Esophagus squamous epithelium (tissue), 4 donors: ENCODE results near the gene ASS1.

Experiments
- POLR2A ChIP-seq, 4 donors: fragments of 450-650 bp; IDR thresholded peaks; one replicate each; pipeline ENCODE4 v1.6.1; 2017; ENCODE audit warnings: antibody characterized with exemption in 4 of 4, mild to moderate bottlenecking in 4 of 4, moderate library complexity in 3 of 4
- TF ChIP-seq, protein P1 (sequence below), 6 experiments: fragments of 450-650 bp in 4 of 6; fragments of 200-600 bp in 2 of 6; sonication (generic) in 2 of 6; IDR thresholded peaks; one replicate each; pipeline ENCODE4 v1.5.1; 2016 to 2019; ENCODE audit warnings: antibody characterized with exemption in 6 of 6, mild to moderate bottlenecking in 4 of 6, moderate library complexity in 4 of 6

DNA sequence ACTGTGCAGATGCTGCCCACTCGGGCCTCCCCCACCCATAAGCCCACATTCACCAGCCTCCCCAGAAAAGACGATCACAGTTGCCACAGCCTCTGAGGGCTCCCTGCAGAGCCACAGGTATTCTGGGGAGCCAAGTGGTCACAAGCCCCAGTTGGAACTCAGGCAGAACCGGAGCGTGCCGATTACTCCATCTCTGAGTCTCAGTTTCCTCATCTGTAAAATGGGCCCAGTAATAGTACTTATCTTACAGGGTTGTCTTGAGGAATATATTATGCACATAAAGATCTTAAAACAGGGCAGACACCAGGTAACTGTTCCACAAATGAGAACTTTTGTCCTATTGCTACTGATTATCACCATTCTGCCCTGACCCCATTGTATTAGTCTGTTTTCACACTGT lies 77.0 kb downstream of the ASS1 start:
- TF ChIP-seq, protein P1, sequence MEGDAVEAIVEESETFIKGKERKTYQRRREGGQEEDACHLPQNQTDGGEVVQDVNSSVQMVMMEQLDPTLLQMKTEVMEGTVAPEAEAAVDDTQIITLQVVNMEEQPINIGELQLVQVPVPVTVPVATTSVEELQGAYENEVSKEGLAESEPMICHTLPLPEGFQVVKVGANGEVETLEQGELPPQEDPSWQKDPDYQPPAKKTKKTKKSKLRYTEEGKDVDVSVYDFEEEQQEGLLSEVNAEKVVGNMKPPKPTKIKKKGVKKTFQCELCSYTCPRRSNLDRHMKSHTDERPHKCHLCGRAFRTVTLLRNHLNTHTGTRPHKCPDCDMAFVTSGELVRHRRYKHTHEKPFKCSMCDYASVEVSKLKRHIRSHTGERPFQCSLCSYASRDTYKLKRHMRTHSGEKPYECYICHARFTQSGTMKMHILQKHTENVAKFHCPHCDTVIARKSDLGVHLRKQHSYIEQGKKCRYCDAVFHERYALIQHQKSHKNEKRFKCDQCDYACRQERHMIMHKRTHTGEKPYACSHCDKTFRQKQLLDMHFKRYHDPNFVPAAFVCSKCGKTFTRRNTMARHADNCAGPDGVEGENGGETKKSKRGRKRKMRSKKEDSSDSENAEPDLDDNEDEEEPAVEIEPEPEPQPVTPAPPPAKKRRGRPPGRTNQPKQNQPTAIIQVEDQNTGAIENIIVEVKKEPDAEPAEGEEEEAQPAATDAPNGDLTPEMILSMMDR (IDR thresholded peaks at IDR 0.05) = no peak
- no peak for TF ChIP-seq POLR2A (IDR thresholded peaks at IDR 0.05)
